SK-MEL-5 (cell line): ENCODE results near the gene NTF3. TPM values are rescaled to one million over a fixed set of nuclear protein-coding genes. Genes with fewer than 3 reads are reported as not detected.
"Not testable (repeated sequence)": the region's sequence is repeated elsewhere in the genome, so short reads cannot be mapped to it uniquely, and the experiment has no call there.

Experiments
- DNase-seq: peaks from one replicate; pipeline ENCODE4 v3.0.0-alpha.2; 2016; ENCODE audit warnings: low read depth, low spot score
- in situ Hi-C: cut with HindIII; loops from 2 replicates; pipeline ENCODE4 v1.10.0; 2016; ENCODE audit warnings: low sequenced_read_pairs, high pct_unique_total_duplicates, low pct_unique_long_range_greater_than_20kb
- total RNA-seq: library from RNA; depleted of rRNA; stranded (reverse); fragments of >200 nt; shearing (Covaris generic); gene quantifications from 2 replicates; pipeline ENCODE4 v1.2.3, GENCODE V29; 2014

The NTF3 gene
- total RNA-seq, 1 experiment from 2014 or later = 0.37 TPM

- in situ Hi-C loops = no loop called here
- no peak for DNase-seq
Observed at GRCh38 chr12:5534426-5535199, 102.7 kb downstream of the NTF3 start.

DNA sequence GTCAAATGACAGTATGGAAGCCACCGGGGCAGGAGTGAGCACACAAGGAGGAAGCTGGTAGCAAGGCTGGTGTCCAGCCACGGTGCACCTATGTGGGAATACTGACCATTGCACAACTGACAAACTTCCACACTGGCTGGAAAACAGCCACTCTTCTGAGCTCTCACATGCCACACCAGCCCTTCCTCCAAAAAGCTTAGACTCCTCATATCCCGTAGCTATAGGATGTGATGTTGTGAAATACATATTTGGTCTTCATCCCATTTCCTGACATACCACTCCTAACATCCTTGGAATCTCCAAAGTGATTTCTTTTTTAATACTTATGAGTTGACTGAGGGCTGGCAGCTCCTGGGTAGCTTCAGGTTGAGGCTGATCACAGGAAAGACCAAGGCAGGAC is 103.6 kb downstream of the NTF3 start:
- in situ Hi-C loops = no loop called here

DNA sequence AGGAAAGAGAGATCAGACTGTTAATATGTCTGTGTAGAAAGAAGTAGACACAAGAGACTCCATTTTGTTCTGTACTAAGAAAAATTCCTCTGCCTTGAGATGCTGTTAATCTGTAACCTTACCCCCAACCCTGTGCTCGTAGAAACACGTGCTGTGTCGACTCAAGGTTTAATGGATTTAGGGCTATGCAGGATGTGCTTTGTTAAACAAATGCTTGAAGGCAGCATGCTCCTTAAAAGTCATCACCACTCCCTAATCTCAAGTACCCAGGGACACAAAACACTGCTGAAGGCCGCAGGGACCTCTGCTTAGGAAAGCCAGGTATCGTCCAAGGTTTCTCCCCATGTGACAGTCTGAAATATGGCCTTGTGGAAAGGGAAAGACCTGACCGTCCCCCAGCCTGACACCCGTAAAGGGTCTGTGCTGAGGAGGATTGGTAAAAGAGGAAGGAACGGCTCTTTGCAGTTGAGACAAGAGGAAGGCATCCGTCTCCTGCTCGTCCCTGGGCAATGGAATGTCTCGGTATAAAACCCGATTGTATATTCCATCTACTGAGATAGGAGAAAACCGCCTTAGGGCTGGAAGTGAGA is 105.2 kb downstream of the NTF3 start:
- in situ Hi-C loops = not testable (repeated sequence)

More for the DNA sequence above, 103.6 kb downstream of the NTF3 start:
- no peak for DNase-seq

GRCh38 chr12:5537771-5538170 is 105.9 kb downstream of the NTF3 start:
- DNase-seq = no peak
- in situ Hi-C loops = no loop called here

More for the DNA sequence above, 105.2 kb downstream of the NTF3 start:
- DNase-seq = not testable (repeated sequence)
